ENCODE measurements around the gene TMEM109. TPM values are rescaled to one million over a fixed set of nuclear protein-coding genes. Genes with fewer than 3 reads are reported as not detected.
A peak's percentile ranks its signal among the peaks of the same experiment; 100 is the strongest.

The TMEM109 gene
- total and polyA plus RNA-seq, 5 donors, result 103 to 119 (median 116) TPM

DNA sequence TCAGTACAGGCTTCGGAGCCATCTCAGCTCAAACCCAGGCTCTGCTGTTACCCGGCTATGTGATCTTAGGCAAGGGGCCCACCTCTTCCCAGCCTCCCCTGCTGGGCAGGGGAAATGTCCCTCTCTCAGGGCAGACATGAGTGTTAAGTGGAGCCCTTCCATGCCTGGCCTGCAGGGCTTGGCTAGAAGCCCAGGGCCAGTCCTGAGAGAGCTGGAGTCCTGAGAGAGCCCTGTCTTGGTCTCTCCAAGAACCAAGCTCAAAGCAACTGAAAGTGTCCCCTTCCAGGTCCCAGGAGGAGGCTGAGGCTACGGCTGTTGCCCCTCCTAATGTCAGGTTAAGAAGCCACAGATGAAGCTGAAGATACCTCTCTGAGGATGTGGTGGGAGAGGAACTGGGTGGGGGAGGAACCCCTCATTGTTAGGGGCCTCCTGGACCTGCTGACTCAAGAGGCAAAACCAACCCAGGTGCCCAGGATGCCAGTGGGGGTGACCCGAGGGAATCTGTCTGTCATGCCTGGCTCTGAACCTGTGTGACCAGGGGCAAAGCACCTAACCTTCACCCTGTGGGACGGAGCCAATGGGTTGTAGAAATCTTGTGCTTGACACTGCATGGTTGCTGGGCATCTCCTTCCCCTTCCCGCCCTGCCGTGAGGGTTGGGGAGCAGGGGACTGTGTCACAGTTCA lies 42.4 kb upstream of the TMEM109 start:
- 72% methylated on average over 7 of the region's 7 CpGs for WGBS
- peak; percentile 67 to 73 for ATAC-seq
- peak; percentile 59 to 80 (median 79) for DNase-seq
- no peak overlapping the region for H3K4me3 ChIP-seq (ENCODE audit: low read length)
- no peaks in the 10 kb centered on the region for H3K9me3 ChIP-seq (ENCODE audit: control insufficient read depth, low read length)
- no peaks in the 10 kb centered on the region for H3K27me3 ChIP-seq (ENCODE audit: control insufficient read depth, insufficient read depth)
- intact Hi-C loops (cut with DNase I), result no loop called here
- H3K4me1 ChIP-seq (ENCODE audit: control insufficient read depth, insufficient read depth, low read length), result peaks cover 13% of the 10 kb centered on the region
- H3K27ac ChIP-seq (ENCODE audit: low read length), result no peak overlapping the region

- intact Hi-C loops (cut with DNase I), result no loop called here
- H3K4me1 ChIP-seq (ENCODE audit: control insufficient read depth, insufficient read depth, low read length), result peaks cover 13% of the 10 kb centered on the region
- 90% methylated on average over 6 of the region's 6 CpGs for WGBS
- no peaks in the 10 kb centered on the region for H3K27me3 ChIP-seq (ENCODE audit: control insufficient read depth, insufficient read depth)
- H3K9me3 ChIP-seq (ENCODE audit: control insufficient read depth, low read length), result no peaks in the 10 kb centered on the region
- DNase-seq (peak; percentile 50 to 76 (median 72)), ATAC-seq (peak; percentile 69 to 74)
- H3K4me3 ChIP-seq (ENCODE audit: low read length), result no peak overlapping the region
- H3K27ac ChIP-seq (ENCODE audit: low read length), result peak overlapping the region; percentile 31
Measured at GRCh38 chr11:60872124-60872960, 41.6 kb upstream of the TMEM109 start.

DNA sequence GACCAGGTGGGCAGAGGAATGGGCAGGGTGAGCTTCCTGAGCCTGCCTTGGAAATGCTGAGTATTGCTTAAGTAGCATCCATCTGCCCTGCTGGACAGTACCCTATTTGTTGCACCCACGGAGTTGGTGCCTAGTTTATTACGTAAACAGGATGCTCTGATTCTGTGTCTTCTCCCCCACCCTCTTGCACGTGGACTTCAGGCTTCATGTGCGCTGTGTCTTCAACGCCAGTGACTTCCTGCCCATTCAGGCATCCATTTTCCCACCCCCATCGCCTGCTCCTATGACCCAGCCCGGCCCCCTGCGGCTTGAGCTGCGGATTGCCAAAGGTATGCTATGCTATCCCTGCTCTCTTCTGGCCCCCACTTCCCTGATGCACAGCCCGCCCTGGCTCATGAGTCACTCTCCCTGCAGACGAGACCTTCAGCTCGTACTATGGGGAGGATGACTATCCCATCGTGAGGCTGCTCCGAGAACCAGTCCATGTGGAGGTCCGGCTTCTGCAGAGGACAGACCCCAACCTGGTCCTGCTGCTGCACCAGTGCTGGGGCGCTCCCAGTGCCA lies 40.9 kb upstream of the TMEM109 start:
- Histone ChIP-seq H3K9me3 (ENCODE audit: control insufficient read depth, low read length) (no peaks in the 10 kb centered on the region), H3K4me3 (ENCODE audit: low read length) (no peak overlapping the region), H3K27ac (ENCODE audit: low read length) (no peak overlapping the region), H3K4me1 (ENCODE audit: control insufficient read depth, insufficient read depth, low read length) (peaks cover 13% of the 10 kb centered on the region), H3K27me3 (ENCODE audit: control insufficient read depth, insufficient read depth) (no peaks in the 10 kb centered on the region)
- DNase-seq, result peak in 1 of 3 donors; percentile 55
- peak in 1 of 2 donors; percentile 22 for ATAC-seq
- 64% methylated on average over 16 of the region's 16 CpGs for WGBS
- intact Hi-C loops (cut with DNase I), result no loop called here

DNA sequence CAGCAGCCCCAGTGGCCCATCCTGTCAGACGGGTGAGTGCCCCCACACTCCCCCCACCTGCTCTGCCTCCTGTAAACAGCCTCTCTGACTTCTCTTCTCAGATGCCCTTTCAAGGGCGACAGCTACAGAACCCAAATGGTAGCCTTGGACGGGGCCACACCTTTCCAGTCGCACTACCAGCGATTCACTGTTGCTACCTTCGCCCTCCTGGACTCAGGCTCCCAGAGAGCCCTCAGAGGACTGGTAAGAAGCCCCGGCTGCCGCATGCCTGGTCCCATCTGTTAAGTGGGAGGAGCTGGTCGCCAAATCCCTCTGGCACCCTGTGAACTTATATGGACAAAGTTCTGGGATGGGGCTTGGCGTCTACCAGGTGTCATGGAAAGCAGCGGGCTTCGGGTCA lies 40.4 kb upstream of the TMEM109 start:
- DNase-seq, result peak in 1 of 3 donors; percentile 28
- WGBS, result 91% methylated on average over 12 of the region's 12 CpGs
- H3K27ac ChIP-seq (ENCODE audit: low read length), result no peak overlapping the region
- no peaks in the 10 kb centered on the region for H3K27me3 ChIP-seq (ENCODE audit: control insufficient read depth, insufficient read depth)
- intact Hi-C loops (cut with DNase I), result no loop called here
- no peaks in the 10 kb centered on the region for H3K9me3 ChIP-seq (ENCODE audit: control insufficient read depth, low read length)
- ATAC-seq, result no peak
- H3K4me1 ChIP-seq (ENCODE audit: control insufficient read depth, insufficient read depth, low read length), result peaks cover 13% of the 10 kb centered on the region
- H3K4me3 ChIP-seq (ENCODE audit: low read length), result no peak overlapping the region

GRCh38 chr11:60874421-60875365 lies 39.3 kb upstream of the TMEM109 start:
- intact Hi-C loops (cut with DNase I), result no loop called here
- no peak overlapping the region for H3K27ac ChIP-seq (ENCODE audit: low read length)

GRCh38 chr11:60875366-60876167 lies 38.4 kb upstream of the TMEM109 start:
- Histone ChIP-seq H3K4me1 (ENCODE audit: control insufficient read depth, insufficient read depth, low read length) (peaks cover 13% of the 10 kb centered on the region), H3K27ac (ENCODE audit: low read length) (no peak overlapping the region), H3K27me3 (ENCODE audit: control insufficient read depth, insufficient read depth) (no peaks in the 10 kb centered on the region), H3K9me3 (ENCODE audit: control insufficient read depth, low read length) (no peaks in the 10 kb centered on the region), H3K4me3 (ENCODE audit: low read length) (no peak overlapping the region)
- ATAC-seq (no peak), DNase-seq (peak in 1 of 3 donors; percentile 10)
- intact Hi-C loops (cut with DNase I), result no loop called here
- 75% methylated on average over 7 of the region's 7 CpGs for WGBS

More at GRCh38 chr11:60874421-60875365, 39.3 kb upstream of the TMEM109 start:
- 93% methylated on average over 13 of the region's 13 CpGs for WGBS
- ATAC-seq (no peak), DNase-seq (peak in 1 of 3 donors; percentile 37)
- Histone ChIP-seq H3K27me3 (ENCODE audit: control insufficient read depth, insufficient read depth) (no peaks in the 10 kb centered on the region), H3K4me3 (ENCODE audit: low read length) (no peak overlapping the region), H3K4me1 (ENCODE audit: control insufficient read depth, insufficient read depth, low read length) (peaks cover 13% of the 10 kb centered on the region), H3K9me3 (ENCODE audit: control insufficient read depth, low read length) (no peaks in the 10 kb centered on the region)

DNA sequence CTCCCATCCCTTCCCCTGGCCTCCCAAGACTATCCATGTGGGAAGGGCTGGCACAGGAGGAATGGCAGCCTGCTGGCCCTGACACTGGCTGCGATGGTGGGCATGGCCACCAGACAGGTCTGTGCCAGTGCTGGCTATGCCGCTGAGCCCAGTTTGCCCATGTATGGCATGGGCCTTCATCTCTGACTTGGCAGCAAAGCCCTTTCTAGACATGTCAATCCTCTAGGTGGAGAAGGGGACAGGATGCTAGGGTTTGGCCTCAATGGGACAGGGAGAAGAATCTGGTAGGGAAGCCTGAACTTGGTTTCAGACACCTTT lies 37.8 kb upstream of the TMEM109 start:
- 100% methylated on average over 2 of the region's 2 CpGs for WGBS
- peaks cover 8% of the 10 kb centered on the region for H3K4me1 ChIP-seq (ENCODE audit: control insufficient read depth, insufficient read depth, low read length)
- H3K9me3 ChIP-seq (ENCODE audit: control insufficient read depth, low read length), result no peaks in the 10 kb centered on the region
- ATAC-seq, result no peak
- intact Hi-C loops (cut with DNase I), result no loop called here
- no peaks in the 10 kb centered on the region for H3K27me3 ChIP-seq (ENCODE audit: control insufficient read depth, insufficient read depth)
- DNase-seq, result peak in 1 of 3 donors; percentile 10
- H3K27ac ChIP-seq (ENCODE audit: low read length), result no peak overlapping the region
- no peak overlapping the region for H3K4me3 ChIP-seq (ENCODE audit: low read length)

GRCh38 chr11:60878245-60879101 lies 35.5 kb upstream of the TMEM109 start:
- H3K9me3 ChIP-seq (ENCODE audit: control insufficient read depth, low read length), result no peaks in the 10 kb centered on the region
- H3K27me3 ChIP-seq (ENCODE audit: control insufficient read depth, insufficient read depth), result no peaks in the 10 kb centered on the region
- H3K27ac ChIP-seq (ENCODE audit: low read length), result no peak overlapping the region
- H3K4me1 ChIP-seq (ENCODE audit: control insufficient read depth, insufficient read depth, low read length), result no peaks in the 10 kb centered on the region
- intact Hi-C loops (cut with DNase I), result no loop called here
- ATAC-seq (peak in 1 of 2 donors; percentile 66), DNase-seq (peak in 1 of 3 donors; percentile 13)
- H3K4me3 ChIP-seq (ENCODE audit: low read length), result no peak overlapping the region
- WGBS, result 51% methylated on average over 5 of the region's 5 CpGs

- Histone ChIP-seq H3K4me1 (ENCODE audit: control insufficient read depth, insufficient read depth, low read length) (no peaks in the 10 kb centered on the region), H3K27me3 (ENCODE audit: control insufficient read depth, insufficient read depth) (no peaks in the 10 kb centered on the region), H3K27ac (ENCODE audit: low read length) (no peak overlapping the region), H3K9me3 (ENCODE audit: control insufficient read depth, low read length) (no peaks in the 10 kb centered on the region), H3K4me3 (ENCODE audit: low read length) (no peak overlapping the region)
- WGBS, result 81% methylated on average over 1 of the region's 1 CpG
- intact Hi-C loops (cut with DNase I), result no loop called here
- no peak for ATAC-seq
- DNase-seq, result no peak
Measured at GRCh38 chr11:60879104-60879503, 34.9 kb upstream of the TMEM109 start.

All from right cardiac atrium (tissue), 5 donors.